Peyer's patch (tissue), 4 donors: ENCODE data around the gene LDLRAD3.

Experiments
- POLR2A ChIP-seq, 2 donors: fragments of 450-650 bp; IDR thresholded peaks; one replicate each; pipeline ENCODE4 v1.5.1; 2017; ENCODE audit warnings: antibody characterized with exemption in 2 of 2, mild to moderate bottlenecking in 2 of 2, moderate library complexity in 2 of 2
- TF ChIP-seq, protein P1 (sequence below), 6 experiments: fragments of 450-650 bp in 4 of 6; fragments of 200-600 bp in 2 of 6; sonication (generic) in 1 of 6; IDR thresholded peaks; one replicate each; pipeline ENCODE4 v1.5.1; 2017 to 2019; ENCODE audit warnings: antibody characterized with exemption in 6 of 6, mild to moderate bottlenecking in 3 of 6, moderate library complexity in 1 of 6

DNA sequence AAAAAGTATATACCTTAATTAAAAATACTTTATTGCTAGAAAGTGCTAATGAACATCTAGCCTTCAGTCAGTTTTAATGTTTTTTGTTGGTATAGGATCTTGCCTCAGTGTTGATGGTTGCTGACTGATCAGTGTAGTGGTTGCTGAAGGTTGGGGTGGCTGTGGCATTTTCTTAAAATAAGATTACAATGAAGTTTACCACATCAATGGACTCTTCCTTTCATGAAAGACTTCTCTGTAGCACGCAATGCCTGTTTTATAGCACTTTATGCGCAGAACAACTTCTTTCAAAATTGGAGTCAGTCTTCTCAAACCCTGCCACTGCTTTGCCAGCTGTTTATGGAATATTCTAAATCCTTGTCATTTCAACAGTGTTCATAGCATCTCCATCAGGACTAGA is 50.6 kb downstream of the LDLRAD3 start:
- TF ChIP-seq, protein P1, sequence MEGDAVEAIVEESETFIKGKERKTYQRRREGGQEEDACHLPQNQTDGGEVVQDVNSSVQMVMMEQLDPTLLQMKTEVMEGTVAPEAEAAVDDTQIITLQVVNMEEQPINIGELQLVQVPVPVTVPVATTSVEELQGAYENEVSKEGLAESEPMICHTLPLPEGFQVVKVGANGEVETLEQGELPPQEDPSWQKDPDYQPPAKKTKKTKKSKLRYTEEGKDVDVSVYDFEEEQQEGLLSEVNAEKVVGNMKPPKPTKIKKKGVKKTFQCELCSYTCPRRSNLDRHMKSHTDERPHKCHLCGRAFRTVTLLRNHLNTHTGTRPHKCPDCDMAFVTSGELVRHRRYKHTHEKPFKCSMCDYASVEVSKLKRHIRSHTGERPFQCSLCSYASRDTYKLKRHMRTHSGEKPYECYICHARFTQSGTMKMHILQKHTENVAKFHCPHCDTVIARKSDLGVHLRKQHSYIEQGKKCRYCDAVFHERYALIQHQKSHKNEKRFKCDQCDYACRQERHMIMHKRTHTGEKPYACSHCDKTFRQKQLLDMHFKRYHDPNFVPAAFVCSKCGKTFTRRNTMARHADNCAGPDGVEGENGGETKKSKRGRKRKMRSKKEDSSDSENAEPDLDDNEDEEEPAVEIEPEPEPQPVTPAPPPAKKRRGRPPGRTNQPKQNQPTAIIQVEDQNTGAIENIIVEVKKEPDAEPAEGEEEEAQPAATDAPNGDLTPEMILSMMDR (IDR thresholded peaks at IDR 0.05), result no peak
- TF ChIP-seq POLR2A (IDR thresholded peaks at IDR 0.05), result no peak
